Measurements from ENCODE around the gene SPI1.

Gene SPI1

DNA sequence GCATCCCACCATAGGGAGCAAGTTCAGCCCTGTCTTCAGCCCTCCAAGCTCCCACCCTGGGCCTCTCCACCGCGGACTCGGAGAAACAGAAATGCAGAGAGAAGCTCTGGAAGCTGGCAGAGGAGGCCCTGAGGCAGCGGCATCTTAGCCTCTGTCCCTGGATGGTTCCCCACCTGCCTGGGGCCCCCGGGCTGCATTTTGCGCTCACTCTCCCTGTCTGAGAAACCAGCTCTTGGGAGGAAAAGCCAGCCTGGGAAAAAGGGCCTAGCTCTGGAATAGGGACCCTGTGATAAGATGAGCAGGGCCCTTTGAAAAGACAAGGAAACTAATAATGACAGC is 12.0 kb upstream of the SPI1 start:
- H3K9me2 ChIP-seq (replicated peaks; ENCODE audit: control insufficient read depth, low read length): no peaks in the 10 kb centered on the region
- TF ChIP-seq CTCF (IDR thresholded peaks at IDR 0.05; ENCODE audit: low read depth, low read length, poor library complexity, severe bottlenecking) (no peak), EZH2phosphoT487 (IDR thresholded peaks at IDR 0.05; ENCODE audit: borderline replicate concordance, low read length) (no peak)
- H3K36me3 ChIP-seq (ENCODE audit: control insufficient read depth, low read length): no peaks in the 10 kb centered on the region
- H3K4me1 ChIP-seq (ENCODE audit: control insufficient read depth, low read length): peaks cover 50% of the 10 kb centered on the region
- no peaks in the 10 kb centered on the region for H3F3A ChIP-seq (ENCODE audit: control insufficient read depth, insufficient read depth)
- H3K9me3 ChIP-seq (ENCODE audit: control insufficient read depth, insufficient read depth, low read length): no peaks in the 10 kb centered on the region
- no peak overlapping the region for H3K27ac ChIP-seq (ENCODE audit: low read depth, low read length)
- no peaks in the 10 kb centered on the region for H4K20me1 ChIP-seq (ENCODE audit: control insufficient read depth, insufficient read depth, low read depth, low read length)
- no peak overlapping the region for H3K4me2 ChIP-seq (ENCODE audit: low read length)
- no peaks in the 10 kb centered on the region for H3K79me2 ChIP-seq (ENCODE audit: control insufficient read depth, low read length)
- H3K4me3 ChIP-seq (ENCODE audit: low read length): no peak overlapping the region
- no peaks in the 10 kb centered on the region for H3K27me3 ChIP-seq (ENCODE audit: control insufficient read depth, low read length)

DNA sequence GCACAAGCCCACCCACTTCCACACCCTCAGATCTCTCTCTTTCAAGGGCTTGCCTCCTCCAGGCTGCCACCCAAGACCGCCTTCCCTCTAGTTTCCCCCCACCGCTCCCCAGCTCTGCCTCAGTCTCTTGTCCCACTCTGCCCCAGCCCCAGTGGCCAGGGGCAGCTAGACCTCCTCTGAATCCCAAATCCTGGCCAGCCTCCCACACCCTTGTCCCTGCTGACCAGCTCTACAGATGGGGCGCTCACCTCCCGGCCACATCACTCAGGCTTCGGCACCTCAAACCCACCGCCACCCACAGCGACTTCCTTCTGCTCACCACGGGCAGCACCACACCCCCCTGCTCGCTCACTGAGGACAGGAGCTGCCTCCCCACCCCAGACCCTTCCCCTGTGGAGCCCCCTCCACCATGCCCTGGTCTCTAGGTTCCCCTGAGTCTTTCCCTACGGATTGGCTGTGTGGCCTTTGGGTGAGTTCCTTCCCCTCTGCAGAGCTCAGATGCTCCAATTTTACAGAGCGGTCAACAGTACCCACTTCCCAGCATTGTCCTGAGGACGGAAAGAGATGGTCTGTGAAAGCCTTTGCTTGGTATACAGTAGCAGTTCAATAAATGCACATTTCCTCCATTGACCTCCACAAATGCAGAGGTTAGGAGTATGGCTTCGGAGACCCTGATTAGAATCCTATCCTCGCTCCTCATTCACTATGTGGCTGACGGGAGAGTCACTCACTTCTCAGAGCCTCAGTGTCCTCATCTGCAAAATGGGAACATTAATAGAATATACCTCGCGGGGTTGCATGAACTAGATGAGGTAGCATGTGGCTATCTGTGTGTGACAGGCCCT is 11.5 kb upstream of the SPI1 start:
- no peaks in the 10 kb centered on the region for H3K9me3 ChIP-seq (ENCODE audit: control insufficient read depth, insufficient read depth, low read length)
- no peak overlapping the region for H3K27ac ChIP-seq (ENCODE audit: low read depth, low read length)
- no peak for TF ChIP-seq CTCF (IDR thresholded peaks at IDR 0.05; ENCODE audit: low read depth, low read length, poor library complexity, severe bottlenecking)
- TF ChIP-seq EZH2phosphoT487 (IDR thresholded peaks at IDR 0.05; ENCODE audit: borderline replicate concordance, low read length): no peak
- no peaks in the 10 kb centered on the region for H3K27me3 ChIP-seq (ENCODE audit: control insufficient read depth, low read length)
- peaks cover 44% of the 10 kb centered on the region for H3K4me1 ChIP-seq (ENCODE audit: control insufficient read depth, low read length)
- H4K20me1 ChIP-seq (ENCODE audit: control insufficient read depth, insufficient read depth, low read depth, low read length): no peaks in the 10 kb centered on the region
- no peak overlapping the region for H3K4me2 ChIP-seq (ENCODE audit: low read length)
- no peaks in the 10 kb centered on the region for H3F3A ChIP-seq (ENCODE audit: control insufficient read depth, insufficient read depth)
- H3K4me3 ChIP-seq (ENCODE audit: low read length): no peak overlapping the region
- no peaks in the 10 kb centered on the region for H3K79me2 ChIP-seq (ENCODE audit: control insufficient read depth, low read length)
- H3K9me2 ChIP-seq (replicated peaks; ENCODE audit: control insufficient read depth, low read length): no peaks in the 10 kb centered on the region
- no peaks in the 10 kb centered on the region for H3K36me3 ChIP-seq (ENCODE audit: control insufficient read depth, low read length)

DNA sequence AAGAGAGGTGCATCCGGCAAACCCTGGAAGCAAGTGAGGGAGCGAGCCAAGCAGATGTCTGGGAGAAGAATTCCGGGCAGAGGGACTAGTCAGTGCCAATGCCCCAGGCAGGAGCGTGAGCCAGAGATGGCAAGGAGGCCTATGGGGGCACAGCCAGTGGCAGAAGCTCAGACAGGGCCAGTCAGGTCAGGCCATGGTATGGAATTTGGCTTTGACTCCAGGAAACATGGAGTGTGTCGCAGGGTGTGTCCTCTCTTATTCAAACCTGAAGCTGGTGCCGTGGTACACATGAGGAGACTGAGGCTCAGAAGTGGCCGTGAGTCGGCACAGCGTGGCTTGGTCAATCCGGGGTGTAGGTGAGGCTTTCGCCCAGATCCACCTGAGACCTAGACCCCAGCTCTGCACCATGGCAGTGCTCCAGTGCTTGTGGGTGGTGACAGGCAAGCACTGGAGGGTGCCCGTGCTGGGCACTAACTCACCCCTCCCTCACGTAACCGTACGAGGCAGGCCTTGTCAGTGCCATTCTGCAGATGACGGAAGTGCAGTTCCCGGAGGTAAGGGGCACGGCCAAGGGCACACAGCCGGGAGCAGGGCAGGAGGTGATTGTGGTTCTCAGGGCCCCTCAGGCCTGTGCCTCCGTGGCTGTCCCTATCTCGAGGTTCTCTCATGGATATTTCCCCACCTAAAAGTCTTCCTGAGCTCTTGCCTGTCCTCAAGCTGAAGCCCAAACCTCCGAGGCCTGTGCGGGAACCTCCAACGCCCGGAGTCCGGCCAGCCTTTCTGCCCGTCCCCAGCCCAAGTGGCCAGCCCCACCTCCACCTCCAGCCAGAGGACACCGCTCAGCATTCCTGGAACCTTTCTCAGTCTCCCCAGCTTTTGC is 10.6 kb upstream of the SPI1 start:
- H3K9me3 ChIP-seq (ENCODE audit: control insufficient read depth, insufficient read depth, low read length): no peaks in the 10 kb centered on the region
- H3K9me2 ChIP-seq (replicated peaks; ENCODE audit: control insufficient read depth, low read length): no peaks in the 10 kb centered on the region
- no peaks in the 10 kb centered on the region for H3F3A ChIP-seq (ENCODE audit: control insufficient read depth, insufficient read depth)
- H3K79me2 ChIP-seq (ENCODE audit: control insufficient read depth, low read length): no peaks in the 10 kb centered on the region
- H3K36me3 ChIP-seq (ENCODE audit: control insufficient read depth, low read length): no peaks in the 10 kb centered on the region
- no peak overlapping the region for H3K4me3 ChIP-seq (ENCODE audit: low read length)
- no peak overlapping the region for H3K4me2 ChIP-seq (ENCODE audit: low read length)
- TF ChIP-seq EZH2phosphoT487 (IDR thresholded peaks at IDR 0.05; ENCODE audit: borderline replicate concordance, low read length) (no peak), CTCF (IDR thresholded peaks at IDR 0.05; ENCODE audit: low read depth, low read length, poor library complexity, severe bottlenecking) (no peak)
- H3K4me1 ChIP-seq (ENCODE audit: control insufficient read depth, low read length): peaks cover 36% of the 10 kb centered on the region
- no peaks in the 10 kb centered on the region for H4K20me1 ChIP-seq (ENCODE audit: control insufficient read depth, insufficient read depth, low read depth, low read length)
- no peaks in the 10 kb centered on the region for H3K27me3 ChIP-seq (ENCODE audit: control insufficient read depth, low read length)
- no peak overlapping the region for H3K27ac ChIP-seq (ENCODE audit: low read depth, low read length)

Measured in DOHH2 (cell line).